Mammary epithelial cell (primary cell): ENCODE data around the gene INPP4A.

Source experiments
- EZH2 ChIP-seq: IDR thresholded peaks from 2 replicates; pipeline ENCODE4 v1.6.1; 2012; ENCODE audit warnings: low read length, inconsistent platforms, borderline replicate concordance
- TF ChIP-seq, protein P1 (sequence below), 2 donors: IDR thresholded peaks in 1 of 2; conservative IDR thresholded peaks in 1 of 2; 2 replicates each; pipeline ENCODE4 v1.5.1; 2011 to 2012; ENCODE audit warnings: inconsistent platforms in 2 of 2, low read length in 2 of 2, mild to moderate bottlenecking in 2 of 2, control low read depth in 1 of 2, low read depth in 1 of 2; ENCODE audit not compliant: insufficient read depth in 1 of 2; ENCODE audit errors: extremely low read depth in 1 of 2

DNA sequence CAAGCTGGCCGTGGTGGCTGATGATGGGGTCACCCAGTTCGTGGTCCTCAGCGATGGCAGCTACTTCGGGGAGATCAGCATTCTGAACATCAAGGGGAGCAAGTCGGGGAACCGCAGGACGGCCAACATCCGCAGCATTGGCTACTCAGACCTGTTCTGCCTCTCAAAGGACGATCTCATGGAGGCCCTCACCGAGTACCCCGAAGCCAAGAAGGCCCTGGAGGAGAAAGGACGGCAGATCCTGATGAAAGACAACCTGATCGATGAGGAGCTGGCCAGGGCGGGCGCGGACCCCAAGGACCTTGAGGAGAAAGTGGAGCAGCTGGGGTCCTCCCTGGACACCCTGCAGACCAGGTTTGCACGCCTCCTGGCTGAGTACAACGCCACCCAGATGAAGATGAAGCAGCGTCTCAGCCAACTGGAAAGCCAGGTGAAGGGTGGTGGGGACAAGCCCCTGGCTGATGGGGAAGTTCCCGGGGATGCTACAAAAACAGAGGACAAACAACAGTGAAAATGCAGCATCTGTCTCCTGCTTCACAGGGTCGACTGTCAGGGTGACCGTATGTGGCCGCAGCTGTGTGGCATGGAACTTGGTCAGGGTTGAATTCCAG, 47.8 kb upstream of the INPP4A start:
- TF ChIP-seq, protein P1, sequence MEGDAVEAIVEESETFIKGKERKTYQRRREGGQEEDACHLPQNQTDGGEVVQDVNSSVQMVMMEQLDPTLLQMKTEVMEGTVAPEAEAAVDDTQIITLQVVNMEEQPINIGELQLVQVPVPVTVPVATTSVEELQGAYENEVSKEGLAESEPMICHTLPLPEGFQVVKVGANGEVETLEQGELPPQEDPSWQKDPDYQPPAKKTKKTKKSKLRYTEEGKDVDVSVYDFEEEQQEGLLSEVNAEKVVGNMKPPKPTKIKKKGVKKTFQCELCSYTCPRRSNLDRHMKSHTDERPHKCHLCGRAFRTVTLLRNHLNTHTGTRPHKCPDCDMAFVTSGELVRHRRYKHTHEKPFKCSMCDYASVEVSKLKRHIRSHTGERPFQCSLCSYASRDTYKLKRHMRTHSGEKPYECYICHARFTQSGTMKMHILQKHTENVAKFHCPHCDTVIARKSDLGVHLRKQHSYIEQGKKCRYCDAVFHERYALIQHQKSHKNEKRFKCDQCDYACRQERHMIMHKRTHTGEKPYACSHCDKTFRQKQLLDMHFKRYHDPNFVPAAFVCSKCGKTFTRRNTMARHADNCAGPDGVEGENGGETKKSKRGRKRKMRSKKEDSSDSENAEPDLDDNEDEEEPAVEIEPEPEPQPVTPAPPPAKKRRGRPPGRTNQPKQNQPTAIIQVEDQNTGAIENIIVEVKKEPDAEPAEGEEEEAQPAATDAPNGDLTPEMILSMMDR (conservative IDR thresholded peaks at IDR 0.05 in 1 of 2, IDR thresholded peaks at IDR 0.05 in 1 of 2; ENCODE audit: extremely low read depth in 1 of 2, insufficient read depth in 1 of 2, low read depth in 1 of 2, low read length in 2 of 2) = no peak
- TF ChIP-seq EZH2 = no peak
